ENCODE results near the gene KIF7.

- TF ChIP-seq CTCF (IDR thresholded peaks at IDR 0.05 in 2 of 3, conservative IDR thresholded peaks at IDR 0.05 in 1 of 3; ENCODE audit: control insufficient read depth in 2 of 3, extremely low read depth in 1 of 3, insufficient read depth in 1 of 3, low read depth in 3 of 3, low read length in 3 of 3) (no peak), SIN3A (IDR thresholded peaks at IDR 0.05; ENCODE audit: low read depth, low read length) (no peak), ZSCAN29 (IDR thresholded peaks at IDR 0.05) (no peak), REST (IDR thresholded peaks at IDR 0.05; ENCODE audit: low read depth, low read length) (no peak), SMAD1 (IDR thresholded peaks at IDR 0.05; ENCODE audit: low read depth, partially characterized antibody) (no peak), POLR2A (IDR thresholded peaks at IDR 0.05; ENCODE audit: low read depth, low read length) (no peak)
Observed at GRCh38 chr15:89587955-89588354, 67.3 kb downstream of the KIF7 start.

Measured in GM12878 (cell line).